Right renal cortex interstitium (tissue), 3 donors: ENCODE measurements around the gene RFX4. TPM values are rescaled to one million over a fixed set of nuclear protein-coding genes. Genes with fewer than 3 reads are reported as not detected.
"Not testable (repeated sequence)": the region's sequence is repeated elsewhere in the genome, so short reads cannot be mapped to it uniquely, and the experiment has no call there.

Source experiments
- DNase-seq, 3 donors: peaks; one replicate each; pipeline ENCODE4 v3.0.0-alpha.2; 2013; ENCODE audit warnings: low read depth in 3 of 3, low spot score in 2 of 3
- polyA plus RNA-seq, 3 donors: library from polyadenylated mRNA; unstranded; fragments of 120-200 nt; gene quantifications; one replicate each; pipeline ENCODE4 v1.2.1, GENCODE V29; 2013; ENCODE audit not compliant: insufficient read length in 3 of 3

The RFX4 gene
- polyA plus RNA-seq, 3 donors, result not detected

GRCh38 chr12:106588771-106589170 lies 6.0 kb downstream of the RFX4 start:
- DNase-seq, result no peak

- no peak for DNase-seq
Observed at GRCh38 chr12:106590601-106591000, 7.8 kb downstream of the RFX4 start.

GRCh38 chr12:106594447-106594846 lies 11.6 kb downstream of the RFX4 start:
- no peak for DNase-seq

GRCh38 chr12:106595268-106595667 lies 12.5 kb downstream of the RFX4 start:
- no peak for DNase-seq

- no peak for DNase-seq
Observed at GRCh38 chr12:106598003-106598402, 15.2 kb downstream of the RFX4 start.

GRCh38 chr12:106599302-106599701 lies 16.5 kb downstream of the RFX4 start:
- no peak for DNase-seq

- no peak for DNase-seq
Observed at GRCh38 chr12:106600503-106600902, 17.7 kb downstream of the RFX4 start.

- no peak for DNase-seq
Observed at GRCh38 chr12:106601031-106601430, 18.2 kb downstream of the RFX4 start.

GRCh38 chr12:106601496-106601895 lies 18.7 kb downstream of the RFX4 start:
- no peak for DNase-seq

GRCh38 chr12:106602076-106602475 lies 19.3 kb downstream of the RFX4 start:
- DNase-seq, result no peak

- no peak for DNase-seq
Observed at GRCh38 chr12:106605254-106605653, 22.4 kb downstream of the RFX4 start.

GRCh38 chr12:106620588-106620987 lies 37.8 kb downstream of the RFX4 start:
- not testable (repeated sequence) for DNase-seq

- no peak for DNase-seq
Observed at GRCh38 chr12:106625976-106626375, 43.2 kb downstream of the RFX4 start.

- DNase-seq, result no peak
Observed at GRCh38 chr12:106629797-106630659, 47.2 kb downstream of the RFX4 start.

- no peak for DNase-seq
Observed at GRCh38 chr12:106631150-106631549, 48.3 kb downstream of the RFX4 start.

- no peak for DNase-seq
Observed at GRCh38 chr12:106631797-106632196, 49.0 kb downstream of the RFX4 start.

- no peak for DNase-seq
Observed at GRCh38 chr12:106632797-106633450, 50.1 kb downstream of the RFX4 start.

GRCh38 chr12:106633451-106633823 lies 50.6 kb downstream of the RFX4 start:
- DNase-seq, result no peak

GRCh38 chr12:106634206-106634605 lies 51.4 kb downstream of the RFX4 start:
- DNase-seq, result no peak

GRCh38 chr12:106643000-106643399 lies 60.2 kb downstream of the RFX4 start:
- no peak for DNase-seq

- no peak for DNase-seq
Observed at GRCh38 chr12:106644335-106645073, 61.7 kb downstream of the RFX4 start.

GRCh38 chr12:106645074-106645421 lies 62.2 kb downstream of the RFX4 start:
- DNase-seq, result no peak
